ENCODE data around the gene SUFU. TPM values are rescaled to one million over a fixed set of nuclear protein-coding genes. Genes with fewer than 3 reads are reported as not detected.

The SUFU gene
- total RNA-seq, 4 donors from 2014 or later, result 2.3 to 5.4 (median 4.4) TPM

DNA sequence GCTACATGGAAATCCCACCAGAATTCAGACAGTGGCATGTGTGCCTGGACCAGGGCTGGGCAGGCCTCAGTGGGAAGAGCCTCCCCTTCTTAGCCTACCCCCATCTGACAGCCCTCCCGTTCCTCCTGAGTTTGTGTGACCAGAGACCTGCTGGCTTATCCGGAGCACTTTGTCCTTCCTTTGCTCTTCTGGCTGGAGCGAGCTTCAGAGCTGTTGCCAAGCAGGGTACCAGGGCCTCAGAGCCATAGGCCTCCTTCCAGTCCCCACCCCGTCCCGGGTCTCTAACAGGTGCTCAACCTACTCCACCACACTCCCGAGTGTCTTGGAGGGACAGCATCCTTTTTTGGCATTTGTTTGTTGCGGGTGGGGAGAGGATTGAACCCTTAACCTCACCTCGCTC is 114.0 kb downstream of the SUFU start:
- 93 to 96% methylated on average over 8 of the region's 8 CpGs for WGBS, 2 donors
- DNase-seq, result no peak
- no peaks in the 10 kb centered on the region for H3K36me3 ChIP-seq
- intact Hi-C loops (cut with DNase I), result no loop called here
- H3K27ac ChIP-seq, result no peak overlapping the region
- no peak for TF ChIP-seq POLR2A (IDR thresholded peaks at IDR 0.05)
- no peak for TF ChIP-seq CTCF (IDR thresholded peaks at IDR 0.05)
- no peak overlapping the region for H3K4me3 ChIP-seq (replicated peaks in 1 of 3)
- no peaks in the 10 kb centered on the region for H3K27me3 ChIP-seq
- H3K4me1 ChIP-seq, result peaks cover 0 to 65% of the 10 kb centered on the region in 2 donors
- H3K9me3 ChIP-seq, result no peaks in the 10 kb centered on the region

DNA sequence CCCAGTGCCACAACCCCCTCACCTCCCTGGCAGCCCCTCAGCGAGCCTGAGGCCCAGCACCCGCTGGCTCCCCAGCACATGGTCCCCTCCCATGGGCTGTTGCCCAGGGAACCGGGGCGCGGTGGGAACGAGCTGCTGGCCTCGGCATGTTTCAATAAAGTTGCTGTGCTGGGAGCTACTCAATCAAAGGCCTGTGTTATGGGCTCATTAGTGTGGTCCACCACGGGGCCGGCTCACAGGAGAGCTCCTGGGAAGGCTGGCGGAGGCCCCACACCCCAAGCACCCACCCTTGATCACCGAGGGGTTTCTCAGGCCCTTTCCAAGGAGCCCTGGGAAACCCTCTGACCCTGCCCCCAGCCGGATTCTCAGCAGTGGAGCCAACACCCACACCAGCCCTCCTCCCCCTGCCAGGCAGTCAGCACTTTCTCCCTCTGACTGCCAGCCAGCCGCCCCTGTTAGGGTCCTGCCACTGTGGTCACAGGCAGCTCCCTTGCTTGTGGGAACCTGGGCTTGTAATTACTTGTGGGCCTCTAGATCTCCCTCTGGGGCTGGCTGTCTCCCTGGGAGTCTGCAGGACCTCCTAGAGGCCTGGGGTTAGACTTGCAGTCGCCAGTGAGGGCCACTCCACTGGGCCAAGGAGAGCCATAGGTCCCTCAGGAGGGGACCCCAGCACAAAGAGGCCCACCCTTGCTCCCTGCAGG is 115.7 kb downstream of the SUFU start:
- peaks cover 0 to 52% of the 10 kb centered on the region in 2 donors for H3K4me1 ChIP-seq
- intact Hi-C loops (cut with DNase I), result no loop called here

GRCh38 chr10:102620138-102620590 is 116.4 kb downstream of the SUFU start:
- Histone ChIP-seq H3K4me1 (peaks cover 0 to 55% of the 10 kb centered on the region in 2 donors), H3K27me3 (no peaks in the 10 kb centered on the region), H3K27ac (peak overlapping the region in 1 of 3 donors; percentile 36), H3K36me3 (no peaks in the 10 kb centered on the region), H3K9me3 (no peaks in the 10 kb centered on the region), H3K4me3 (replicated peaks in 1 of 3) (no peak overlapping the region)
- no peak for DNase-seq
- WGBS, 2 donors, result 80 to 81% methylated on average over 5 of the region's 5 CpGs
- intact Hi-C loops (cut with DNase I), result no loop called here
- TF ChIP-seq CTCF (IDR thresholded peaks at IDR 0.05) (no peak), POLR2A (IDR thresholded peaks at IDR 0.05) (no peak)

More for the DNA sequence above, 115.7 kb downstream of the SUFU start:
- DNase-seq, result no peak
- TF ChIP-seq POLR2A (IDR thresholded peaks at IDR 0.05) (no peak), CTCF (IDR thresholded peaks at IDR 0.05) (no peak)
- Histone ChIP-seq H3K9me3 (no peaks in the 10 kb centered on the region), H3K36me3 (no peaks in the 10 kb centered on the region), H3K27me3 (no peaks in the 10 kb centered on the region), H3K4me3 (replicated peaks in 1 of 3) (no peak overlapping the region), H3K27ac (peak overlapping the region in 2 of 3 donors; percentile 7 to 36)
- WGBS, 2 donors, result 71 to 84% methylated on average over 9 of the region's 14 CpGs

- H3K4me1 ChIP-seq, result peaks cover 0 to 55% of the 10 kb centered on the region in 2 donors
- WGBS, 2 donors, result 74 to 81% methylated on average over 11 to 15 of the region's 15 CpGs
- no peak for DNase-seq
Measured at GRCh38 chr10:102620591-102621442, 117.0 kb downstream of the SUFU start.

GRCh38 chr10:102621443-102622325 is 117.9 kb downstream of the SUFU start:
- Histone ChIP-seq H3K9me3 (no peaks in the 10 kb centered on the region), H3K27ac (peak overlapping the region in 1 of 3 donors; percentile 33), H3K36me3 (no peaks in the 10 kb centered on the region), H3K4me1 (peaks cover 0 to 53% of the 10 kb centered on the region in 2 donors), H3K27me3 (no peaks in the 10 kb centered on the region), H3K4me3 (replicated peaks in 1 of 3) (no peak overlapping the region)
- 66 to 75% methylated on average over 8 to 13 of the region's 13 CpGs for WGBS, 2 donors
- TF ChIP-seq POLR2A (IDR thresholded peaks at IDR 0.05), result no peak
- no peak for DNase-seq
- intact Hi-C loops (cut with DNase I), result no loop called here

More at GRCh38 chr10:102620591-102621442, 117.0 kb downstream of the SUFU start:
- TF ChIP-seq POLR2A (IDR thresholded peaks at IDR 0.05), result no peak
- no peaks in the 10 kb centered on the region for H3K27me3 ChIP-seq
- no peaks in the 10 kb centered on the region for H3K9me3 ChIP-seq
- H3K4me3 ChIP-seq (replicated peaks in 1 of 3), result no peak overlapping the region
- intact Hi-C loops (cut with DNase I), result no loop called here
- no peaks in the 10 kb centered on the region for H3K36me3 ChIP-seq
- H3K27ac ChIP-seq, result peak overlapping the region in 1 of 3 donors; percentile 33
